ENCODE results near the gene ANKRD30B.
"Not testable (repeated sequence)": the region's sequence is repeated elsewhere in the genome, so short reads cannot be mapped to it uniquely, and the experiment has no call there.

ANKRD30B gene

GRCh38 chr18:14747513-14748474 is at the start of gene ANKRD30B:
Gene ANKRD30B, plus strand, starts transcription at chr18:14748172. Its CDS starts 248 bp downstream, at chr18:14748420.
- DNase-seq (ENCODE audit: extremely low read depth in 1 of 2, low read depth in 1 of 2): no peak

GRCh38 chr18:14701286-14702040 is 46.5 kb upstream of the ANKRD30B start:
- DNase-seq (ENCODE audit: extremely low read depth in 1 of 2, low read depth in 1 of 2): not testable (repeated sequence)

- not testable (repeated sequence) for DNase-seq (ENCODE audit: extremely low read depth in 1 of 2, low read depth in 1 of 2)
These were observed 38.2 kb upstream of the ANKRD30B start for GRCh38 chr18:14709761-14710160.

GRCh38 chr18:14721569-14721968 is 26.4 kb upstream of the ANKRD30B start:
- DNase-seq (ENCODE audit: extremely low read depth in 1 of 2, low read depth in 1 of 2): not testable (repeated sequence)

- not testable (repeated sequence) for DNase-seq (ENCODE audit: extremely low read depth in 1 of 2, low read depth in 1 of 2)
These were observed 8.9 kb upstream of the ANKRD30B start for GRCh38 chr18:14739056-14739455.

GRCh38 chr18:14746897-14747296 is 1.1 kb upstream of the ANKRD30B start:
- no peak for DNase-seq (ENCODE audit: extremely low read depth in 1 of 2, low read depth in 1 of 2)

- DNase-seq (ENCODE audit: extremely low read depth in 1 of 2, low read depth in 1 of 2): no peak
These were observed 524 bp downstream of the ANKRD30B start for GRCh38 chr18:14748496-14748895.

GRCh38 chr18:14763566-14763965 is 15.6 kb downstream of the ANKRD30B start:
- not testable (repeated sequence) for DNase-seq (ENCODE audit: extremely low read depth in 1 of 2, low read depth in 1 of 2)

- DNase-seq (ENCODE audit: extremely low read depth in 1 of 2, low read depth in 1 of 2): no peak
These were observed 19.5 kb downstream of the ANKRD30B start for GRCh38 chr18:14767474-14767873.

- no peak for DNase-seq (ENCODE audit: extremely low read depth in 1 of 2, low read depth in 1 of 2)
These were observed 20.3 kb downstream of the ANKRD30B start for GRCh38 chr18:14768241-14768640.

- no peak for DNase-seq (ENCODE audit: extremely low read depth in 1 of 2, low read depth in 1 of 2)
These were observed 21.4 kb downstream of the ANKRD30B start for GRCh38 chr18:14769381-14769780.

GRCh38 chr18:14776801-14777200 is 28.8 kb downstream of the ANKRD30B start:
- DNase-seq (ENCODE audit: extremely low read depth in 1 of 2, low read depth in 1 of 2): no peak

GRCh38 chr18:14781671-14782070 is 33.7 kb downstream of the ANKRD30B start:
- no peak for DNase-seq (ENCODE audit: extremely low read depth in 1 of 2, low read depth in 1 of 2)

- no peak for DNase-seq (ENCODE audit: extremely low read depth in 1 of 2, low read depth in 1 of 2)
These were observed 36.2 kb downstream of the ANKRD30B start for GRCh38 chr18:14784133-14784532.

- DNase-seq (ENCODE audit: extremely low read depth in 1 of 2, low read depth in 1 of 2): not testable (repeated sequence)
These were observed 48.9 kb downstream of the ANKRD30B start for GRCh38 chr18:14796876-14797275.

GRCh38 chr18:14797969-14798764 is 50.2 kb downstream of the ANKRD30B start:
- DNase-seq (ENCODE audit: extremely low read depth in 1 of 2, low read depth in 1 of 2): not testable (repeated sequence)

GRCh38 chr18:14811081-14811480 is 63.1 kb downstream of the ANKRD30B start:
- not testable (repeated sequence) for DNase-seq (ENCODE audit: extremely low read depth in 1 of 2, low read depth in 1 of 2)

- not testable (repeated sequence) for DNase-seq (ENCODE audit: extremely low read depth in 1 of 2, low read depth in 1 of 2)
These were observed 79.1 kb downstream of the ANKRD30B start for GRCh38 chr18:14826972-14827632.

GRCh38 chr18:14841607-14842006 is 93.6 kb downstream of the ANKRD30B start:
- not testable (repeated sequence) for DNase-seq (ENCODE audit: extremely low read depth in 1 of 2, low read depth in 1 of 2)

GRCh38 chr18:14851533-14851932 is 103.6 kb downstream of the ANKRD30B start:
- not testable (repeated sequence) for DNase-seq (ENCODE audit: extremely low read depth in 1 of 2, low read depth in 1 of 2)
